ENCODE data around the gene GLTPD2.

The GLTPD2 gene

DNA sequence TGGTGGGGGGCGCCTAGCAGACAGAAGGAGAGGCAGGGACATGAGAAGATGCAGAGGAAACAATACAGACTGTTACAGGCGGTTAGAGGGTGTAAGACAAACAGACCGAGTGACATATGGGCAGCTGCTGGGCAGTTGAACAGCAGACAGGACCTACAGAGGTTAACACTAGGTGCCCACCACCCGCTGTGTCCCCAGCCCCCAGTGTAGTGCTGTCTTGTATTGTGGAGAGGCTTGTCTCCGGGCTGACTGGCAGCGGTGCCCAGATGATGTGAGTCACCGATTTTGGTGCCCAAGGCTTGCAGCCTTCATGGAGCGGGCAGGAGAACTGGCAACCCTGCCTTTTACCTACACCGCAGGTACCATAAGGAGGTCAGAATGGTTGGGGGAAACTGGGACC, 46.6 kb upstream of the GLTPD2 start:
- no peak overlapping the region for H3K4me2 ChIP-seq (ENCODE audit: low read depth, low read length, poor library complexity, severe bottlenecking)
- H3K4me3 ChIP-seq (ENCODE audit: low read length, poor library complexity, severe bottlenecking), result no peak overlapping the region
- no peak overlapping the region for H3K9ac ChIP-seq (ENCODE audit: low read depth, low read length, poor library complexity, severe bottlenecking)
- H2AFZ ChIP-seq (ENCODE audit: low read length), result no peak overlapping the region
- H3K36me3 ChIP-seq (ENCODE audit: insufficient read depth, low read length), result no peaks in the 10 kb centered on the region
- H3K4me1 ChIP-seq (ENCODE audit: insufficient read depth, low read length, poor library complexity, severe bottlenecking), result no peaks in the 10 kb centered on the region
- TF ChIP-seq, protein P1, sequence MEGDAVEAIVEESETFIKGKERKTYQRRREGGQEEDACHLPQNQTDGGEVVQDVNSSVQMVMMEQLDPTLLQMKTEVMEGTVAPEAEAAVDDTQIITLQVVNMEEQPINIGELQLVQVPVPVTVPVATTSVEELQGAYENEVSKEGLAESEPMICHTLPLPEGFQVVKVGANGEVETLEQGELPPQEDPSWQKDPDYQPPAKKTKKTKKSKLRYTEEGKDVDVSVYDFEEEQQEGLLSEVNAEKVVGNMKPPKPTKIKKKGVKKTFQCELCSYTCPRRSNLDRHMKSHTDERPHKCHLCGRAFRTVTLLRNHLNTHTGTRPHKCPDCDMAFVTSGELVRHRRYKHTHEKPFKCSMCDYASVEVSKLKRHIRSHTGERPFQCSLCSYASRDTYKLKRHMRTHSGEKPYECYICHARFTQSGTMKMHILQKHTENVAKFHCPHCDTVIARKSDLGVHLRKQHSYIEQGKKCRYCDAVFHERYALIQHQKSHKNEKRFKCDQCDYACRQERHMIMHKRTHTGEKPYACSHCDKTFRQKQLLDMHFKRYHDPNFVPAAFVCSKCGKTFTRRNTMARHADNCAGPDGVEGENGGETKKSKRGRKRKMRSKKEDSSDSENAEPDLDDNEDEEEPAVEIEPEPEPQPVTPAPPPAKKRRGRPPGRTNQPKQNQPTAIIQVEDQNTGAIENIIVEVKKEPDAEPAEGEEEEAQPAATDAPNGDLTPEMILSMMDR (conservative IDR thresholded peaks at IDR 0.05; ENCODE audit: low read length), result no peak
- TF ChIP-seq EZH2phosphoT487 (IDR thresholded peaks at IDR 0.05; ENCODE audit: borderline replicate concordance), result no peak
- H4K20me1 ChIP-seq (ENCODE audit: insufficient read depth, low read length, poor library complexity, severe bottlenecking), result no peaks in the 10 kb centered on the region
- H3K9me2 ChIP-seq (replicated peaks; ENCODE audit: low read depth, low read length), result no peaks in the 10 kb centered on the region
- H3K9me3 ChIP-seq (ENCODE audit: insufficient read depth, low read depth, low read length), result no peaks in the 10 kb centered on the region
- H3K79me2 ChIP-seq (ENCODE audit: insufficient read depth, low read length), result no peaks in the 10 kb centered on the region
- no peaks in the 10 kb centered on the region for H3K27me3 ChIP-seq (ENCODE audit: insufficient read depth, low read length, poor library complexity, severe bottlenecking)
- no peaks in the 10 kb centered on the region for H3F3A ChIP-seq (ENCODE audit: low read depth)

DNA sequence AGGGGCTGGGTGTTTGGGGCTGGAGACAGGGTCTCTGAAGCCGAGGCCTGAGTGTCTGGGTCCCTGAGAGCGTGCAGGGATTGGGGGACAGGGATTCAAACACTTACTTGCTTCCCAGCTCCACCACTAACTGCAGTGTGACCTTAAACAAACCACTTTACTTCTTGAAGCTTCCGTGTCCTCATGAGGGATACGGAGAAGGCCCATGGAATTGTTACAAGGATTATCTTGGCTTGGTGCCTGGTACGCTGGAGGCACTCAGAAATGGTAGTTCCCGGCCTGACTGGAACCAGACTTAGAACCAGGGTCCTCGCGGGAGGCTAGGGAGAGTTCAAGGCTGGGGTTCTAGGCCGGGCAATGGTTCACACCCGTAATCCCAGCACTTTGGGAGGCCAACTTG, 46.1 kb upstream of the GLTPD2 start:
- Histone ChIP-seq H3K9me3 (ENCODE audit: insufficient read depth, low read depth, low read length) (no peaks in the 10 kb centered on the region), H3K4me1 (ENCODE audit: insufficient read depth, low read length, poor library complexity, severe bottlenecking) (no peaks in the 10 kb centered on the region), H3K9ac (ENCODE audit: low read depth, low read length, poor library complexity, severe bottlenecking) (no peak overlapping the region), H3K36me3 (ENCODE audit: insufficient read depth, low read length) (no peaks in the 10 kb centered on the region), H3K27me3 (ENCODE audit: insufficient read depth, low read length, poor library complexity, severe bottlenecking) (no peaks in the 10 kb centered on the region), H3F3A (ENCODE audit: low read depth) (no peaks in the 10 kb centered on the region), H3K4me2 (ENCODE audit: low read depth, low read length, poor library complexity, severe bottlenecking) (no peak overlapping the region), H4K20me1 (ENCODE audit: insufficient read depth, low read length, poor library complexity, severe bottlenecking) (no peaks in the 10 kb centered on the region), H3K9me2 (replicated peaks; ENCODE audit: low read depth, low read length) (no peaks in the 10 kb centered on the region), H2AFZ (ENCODE audit: low read length) (no peak overlapping the region), H3K4me3 (ENCODE audit: low read length, poor library complexity, severe bottlenecking) (no peak overlapping the region), H3K79me2 (ENCODE audit: insufficient read depth, low read length) (no peaks in the 10 kb centered on the region)
- TF ChIP-seq, protein P1 (conservative IDR thresholded peaks at IDR 0.05; ENCODE audit: low read length), result no peak
- no peak for TF ChIP-seq EZH2phosphoT487 (IDR thresholded peaks at IDR 0.05; ENCODE audit: borderline replicate concordance)

DNA sequence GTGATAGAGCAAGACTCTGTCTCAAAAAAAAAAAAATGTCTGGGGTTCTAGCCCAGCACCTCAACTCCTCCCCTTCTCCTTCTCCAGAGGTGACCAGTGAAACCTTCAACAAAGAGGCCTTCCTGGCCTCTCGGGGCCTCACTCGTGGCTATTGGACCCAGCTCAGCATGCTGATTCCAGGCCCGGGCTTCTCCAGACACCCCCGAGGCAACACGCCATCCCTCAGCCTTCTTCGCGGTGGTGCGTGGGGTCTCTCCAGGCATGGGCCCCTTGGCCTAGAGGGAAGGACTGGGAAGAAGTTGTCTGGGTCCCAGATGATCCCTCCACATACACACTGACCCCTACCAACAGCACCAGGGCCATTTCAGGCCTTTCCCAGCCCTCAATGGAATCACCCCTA, 45.5 kb upstream of the GLTPD2 start:
- peaks cover 4% of the 10 kb centered on the region for H3K4me1 ChIP-seq (ENCODE audit: insufficient read depth, low read length, poor library complexity, severe bottlenecking)
- TF ChIP-seq, protein P1 (conservative IDR thresholded peaks at IDR 0.05; ENCODE audit: low read length), result no peak
- no peak for TF ChIP-seq EZH2phosphoT487 (IDR thresholded peaks at IDR 0.05; ENCODE audit: borderline replicate concordance)
- no peaks in the 10 kb centered on the region for H3K79me2 ChIP-seq (ENCODE audit: insufficient read depth, low read length)
- H3K9me3 ChIP-seq (ENCODE audit: insufficient read depth, low read depth, low read length), result no peaks in the 10 kb centered on the region
- H4K20me1 ChIP-seq (ENCODE audit: insufficient read depth, low read length, poor library complexity, severe bottlenecking), result no peaks in the 10 kb centered on the region
- no peak overlapping the region for H3K9ac ChIP-seq (ENCODE audit: low read depth, low read length, poor library complexity, severe bottlenecking)
- no peak overlapping the region for H3K4me2 ChIP-seq (ENCODE audit: low read depth, low read length, poor library complexity, severe bottlenecking)
- no peaks in the 10 kb centered on the region for H3K27me3 ChIP-seq (ENCODE audit: insufficient read depth, low read length, poor library complexity, severe bottlenecking)
- no peaks in the 10 kb centered on the region for H3K36me3 ChIP-seq (ENCODE audit: insufficient read depth, low read length)
- H3K9me2 ChIP-seq (replicated peaks; ENCODE audit: low read depth, low read length), result no peaks in the 10 kb centered on the region
- no peaks in the 10 kb centered on the region for H3F3A ChIP-seq (ENCODE audit: low read depth)
- no peak overlapping the region for H3K4me3 ChIP-seq (ENCODE audit: low read length, poor library complexity, severe bottlenecking)
- H2AFZ ChIP-seq (ENCODE audit: low read length), result no peak overlapping the region
